Measurements from ENCODE around the gene PHACTR3. TPM values are rescaled to one million over a fixed set of nuclear protein-coding genes. Genes with fewer than 3 reads are reported as not detected.

PHACTR3 gene
- total RNA-seq, 1 experiment from 2014 or later, result not detected

DNA sequence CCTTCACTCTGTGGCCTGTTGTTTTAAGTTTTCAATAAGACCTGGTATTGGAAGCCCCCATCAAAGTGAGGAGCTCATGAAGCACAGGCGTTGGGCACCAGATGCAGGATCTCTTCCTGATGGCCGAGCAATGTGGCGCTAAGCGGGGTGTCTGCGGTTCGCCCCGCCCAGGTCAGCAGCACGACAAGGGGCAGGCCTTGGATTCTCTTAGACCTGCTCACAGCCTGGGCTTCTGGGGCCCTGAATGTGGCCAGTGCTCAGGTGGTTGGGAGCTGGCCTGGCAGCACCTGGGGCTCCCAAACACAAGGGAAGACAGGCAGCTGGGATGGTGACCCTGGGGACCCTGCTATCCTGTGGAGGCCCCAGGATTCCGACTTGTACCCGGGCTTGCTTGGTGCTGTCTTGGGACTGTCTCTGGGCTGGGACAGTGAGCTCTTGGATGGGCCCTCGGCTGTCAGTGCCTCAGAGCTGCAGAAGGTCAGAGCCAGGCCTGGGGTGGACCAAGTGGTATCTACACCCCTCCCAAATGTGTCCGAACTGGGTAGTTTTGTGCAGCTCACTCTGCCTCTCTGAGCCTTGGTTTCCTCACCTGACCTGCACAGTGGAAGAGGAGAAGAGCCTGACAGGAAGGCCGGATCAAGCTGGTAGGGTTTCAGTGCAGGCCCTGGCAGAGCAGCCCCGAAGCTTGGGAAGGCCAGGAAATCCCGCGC, 69.1 kb downstream of the PHACTR3 start:
- Histone ChIP-seq H4K91ac (ENCODE audit: insufficient read length, low read depth, low read length) (no peak overlapping the region), H2BK20ac (ENCODE audit: low read depth, low read length, poor library complexity, severe bottlenecking) (no peak overlapping the region), H2BK5ac (ENCODE audit: insufficient read length, low read length) (no peak overlapping the region), H4K20me1 (ENCODE audit: control insufficient read depth, insufficient read depth, insufficient read length) (no peaks in the 10 kb centered on the region), H3K9ac (ENCODE audit: extremely low read depth, insufficient read length, low read length) (no peak overlapping the region), H3K18ac (ENCODE audit: insufficient read length, low read depth, low read length) (no peak overlapping the region), H2AFZ (ENCODE audit: low read length) (no peak overlapping the region), H3K23me2 (ENCODE audit: insufficient read length, low read depth, low read length, poor library complexity, severe bottlenecking) (no peaks in the 10 kb centered on the region), H3K9me3 (ENCODE audit: control insufficient read depth, low read depth, low read length) (peaks cover 18% of the 10 kb centered on the region), H3K4me1 (ENCODE audit: insufficient read depth, low read length) (no peaks in the 10 kb centered on the region), H2BK15ac (ENCODE audit: low read depth, low read length) (no peak overlapping the region), H3K4ac (ENCODE audit: low read depth, low read length) (no peak overlapping the region), H3K27me3 (ENCODE audit: insufficient read depth, low read length) (peaks cover 2% of the 10 kb centered on the region), H2BK120ac (ENCODE audit: low read depth, low read length, poor library complexity, severe bottlenecking) (no peak overlapping the region), H3K56ac (ENCODE audit: insufficient read length, low read depth, low read length) (no peak overlapping the region), H2BK12ac (ENCODE audit: insufficient read length, low read depth, low read length) (no peak overlapping the region), H3K79me1 (ENCODE audit: insufficient read depth, low read depth, low read length, poor library complexity, severe bottlenecking) (no peaks in the 10 kb centered on the region), H3K79me2 (ENCODE audit: insufficient read depth, low read length) (no peaks in the 10 kb centered on the region), H3K14ac (ENCODE audit: insufficient read depth, low read length) (no peak overlapping the region), H3K4me2 (ENCODE audit: insufficient read depth, insufficient read length, low read length) (no peak overlapping the region), H3T11ph (ENCODE audit: low read length) (no peak overlapping the region), H3K23ac (ENCODE audit: insufficient read length, low read depth, low read length) (no peak overlapping the region), H3K27ac (ENCODE audit: insufficient read length, low read depth, low read length) (no peak overlapping the region), H4K8ac (replicated peaks; ENCODE audit: insufficient read length, low read depth, low read length) (no peak overlapping the region), H2AK5ac (ENCODE audit: insufficient read length, low read length) (no peak overlapping the region), H4K5ac (ENCODE audit: insufficient read length, low read depth, low read length) (no peak overlapping the region)
- Mint-ChIP-seq H3K4me3 (no peak overlapping the region), H3K27me3 (ENCODE audit: low read depth) (peaks cover 32% of the 10 kb centered on the region), H3K36me3 (ENCODE audit: insufficient read depth in 1 of 3, low read depth in 3 of 3) (peaks cover 0 to 10% (median 5%) of the 10 kb centered on the region in 3 experiments; a peak in 3 of 7 replicates), H3K9me3 (peaks cover 0 to 94% of the 10 kb centered on the region in 2 experiments; a peak in 3 of 5 replicates), H3K27ac (no peak overlapping the region), H3K4me1 (no peaks in the 10 kb centered on the region)
- WGBS (ENCODE audit: extremely low coverage, insufficient read length, low lambda C conversion rate), result no CpG with 5 or more reads among the region's 16 CpGs
- TF ChIP-seq, protein P1, sequence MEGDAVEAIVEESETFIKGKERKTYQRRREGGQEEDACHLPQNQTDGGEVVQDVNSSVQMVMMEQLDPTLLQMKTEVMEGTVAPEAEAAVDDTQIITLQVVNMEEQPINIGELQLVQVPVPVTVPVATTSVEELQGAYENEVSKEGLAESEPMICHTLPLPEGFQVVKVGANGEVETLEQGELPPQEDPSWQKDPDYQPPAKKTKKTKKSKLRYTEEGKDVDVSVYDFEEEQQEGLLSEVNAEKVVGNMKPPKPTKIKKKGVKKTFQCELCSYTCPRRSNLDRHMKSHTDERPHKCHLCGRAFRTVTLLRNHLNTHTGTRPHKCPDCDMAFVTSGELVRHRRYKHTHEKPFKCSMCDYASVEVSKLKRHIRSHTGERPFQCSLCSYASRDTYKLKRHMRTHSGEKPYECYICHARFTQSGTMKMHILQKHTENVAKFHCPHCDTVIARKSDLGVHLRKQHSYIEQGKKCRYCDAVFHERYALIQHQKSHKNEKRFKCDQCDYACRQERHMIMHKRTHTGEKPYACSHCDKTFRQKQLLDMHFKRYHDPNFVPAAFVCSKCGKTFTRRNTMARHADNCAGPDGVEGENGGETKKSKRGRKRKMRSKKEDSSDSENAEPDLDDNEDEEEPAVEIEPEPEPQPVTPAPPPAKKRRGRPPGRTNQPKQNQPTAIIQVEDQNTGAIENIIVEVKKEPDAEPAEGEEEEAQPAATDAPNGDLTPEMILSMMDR (conservative IDR thresholded peaks at IDR 0.05), result no peak
- no peak for DNase-seq

All from H9 (cell line).